HG03565 (cell line): ENCODE data around the gene NKD2.
"Not testable (repeated sequence)": the region's sequence is repeated elsewhere in the genome, so short reads cannot be mapped to it uniquely, and the experiment has no call there.

Experiments used
- ATAC-seq: cut with Tn5 transposase; IDR thresholded peaks from one replicate; pipeline ENCODE4 v1.9.1; 2021; ENCODE audit warnings: mild to moderate bottlenecking, moderate library complexity; ENCODE audit not compliant: unreplicated experiment

The NKD2 gene, protein sequence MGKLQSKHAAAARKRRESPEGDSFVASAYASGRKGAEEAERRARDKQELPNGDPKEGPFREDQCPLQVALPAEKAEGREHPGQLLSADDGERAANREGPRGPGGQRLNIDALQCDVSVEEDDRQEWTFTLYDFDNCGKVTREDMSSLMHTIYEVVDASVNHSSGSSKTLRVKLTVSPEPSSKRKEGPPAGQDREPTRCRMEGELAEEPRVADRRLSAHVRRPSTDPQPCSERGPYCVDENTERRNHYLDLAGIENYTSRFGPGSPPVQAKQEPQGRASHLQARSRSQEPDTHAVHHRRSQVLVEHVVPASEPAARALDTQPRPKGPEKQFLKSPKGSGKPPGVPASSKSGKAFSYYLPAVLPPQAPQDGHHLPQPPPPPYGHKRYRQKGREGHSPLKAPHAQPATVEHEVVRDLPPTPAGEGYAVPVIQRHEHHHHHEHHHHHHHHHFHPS

DNA sequence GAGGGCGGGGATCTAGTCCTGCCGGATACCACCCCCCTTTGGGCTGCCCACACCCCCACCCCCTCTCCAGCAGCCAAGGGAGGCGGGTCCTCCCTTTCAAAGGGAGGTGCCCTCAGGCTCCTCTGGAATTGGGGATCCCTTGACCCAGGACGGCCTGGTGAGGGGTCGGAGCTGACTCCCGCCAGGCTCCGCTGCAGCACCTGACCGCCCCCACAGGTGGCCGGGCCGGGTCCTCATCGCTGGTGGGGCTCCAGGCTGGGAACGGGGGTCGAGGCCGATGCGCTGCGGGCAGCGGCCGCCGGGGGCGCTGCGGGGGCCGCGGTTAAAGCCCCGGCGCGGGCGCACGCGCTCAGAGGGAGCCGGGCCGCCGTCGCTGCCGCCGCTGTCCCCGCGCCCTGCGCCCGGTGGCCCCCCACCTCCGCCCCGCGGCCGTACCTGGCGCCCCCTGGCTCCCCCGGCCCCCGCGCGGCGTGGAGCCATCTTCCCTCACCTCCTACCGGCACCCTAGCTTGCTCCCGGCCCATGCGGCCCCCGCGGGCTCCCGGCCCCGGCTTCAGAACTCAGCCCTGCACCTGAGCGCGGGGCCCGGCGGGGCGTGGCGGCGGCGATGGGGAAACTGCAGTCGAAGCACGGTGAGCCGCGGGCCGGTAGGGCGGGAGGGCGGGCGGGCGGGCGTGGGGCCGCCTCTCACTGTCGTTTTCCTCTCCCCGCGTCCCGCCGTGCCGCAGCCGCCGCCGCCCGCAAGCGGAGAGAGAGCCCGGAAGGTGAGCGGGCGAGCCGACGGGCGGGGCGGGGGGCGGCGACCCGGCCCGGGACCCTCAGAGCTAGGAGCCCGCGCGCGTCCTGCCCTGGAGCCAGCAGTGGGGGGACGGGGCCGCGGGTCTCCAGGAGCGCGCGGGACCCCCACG is at the start of gene NKD2:
Gene NKD2 (plus strand): TSS at position 352 of the 908 bp plus-strand sequence. CDS start 256 bp downstream, at position 608.
- no peak for ATAC-seq

DNA sequence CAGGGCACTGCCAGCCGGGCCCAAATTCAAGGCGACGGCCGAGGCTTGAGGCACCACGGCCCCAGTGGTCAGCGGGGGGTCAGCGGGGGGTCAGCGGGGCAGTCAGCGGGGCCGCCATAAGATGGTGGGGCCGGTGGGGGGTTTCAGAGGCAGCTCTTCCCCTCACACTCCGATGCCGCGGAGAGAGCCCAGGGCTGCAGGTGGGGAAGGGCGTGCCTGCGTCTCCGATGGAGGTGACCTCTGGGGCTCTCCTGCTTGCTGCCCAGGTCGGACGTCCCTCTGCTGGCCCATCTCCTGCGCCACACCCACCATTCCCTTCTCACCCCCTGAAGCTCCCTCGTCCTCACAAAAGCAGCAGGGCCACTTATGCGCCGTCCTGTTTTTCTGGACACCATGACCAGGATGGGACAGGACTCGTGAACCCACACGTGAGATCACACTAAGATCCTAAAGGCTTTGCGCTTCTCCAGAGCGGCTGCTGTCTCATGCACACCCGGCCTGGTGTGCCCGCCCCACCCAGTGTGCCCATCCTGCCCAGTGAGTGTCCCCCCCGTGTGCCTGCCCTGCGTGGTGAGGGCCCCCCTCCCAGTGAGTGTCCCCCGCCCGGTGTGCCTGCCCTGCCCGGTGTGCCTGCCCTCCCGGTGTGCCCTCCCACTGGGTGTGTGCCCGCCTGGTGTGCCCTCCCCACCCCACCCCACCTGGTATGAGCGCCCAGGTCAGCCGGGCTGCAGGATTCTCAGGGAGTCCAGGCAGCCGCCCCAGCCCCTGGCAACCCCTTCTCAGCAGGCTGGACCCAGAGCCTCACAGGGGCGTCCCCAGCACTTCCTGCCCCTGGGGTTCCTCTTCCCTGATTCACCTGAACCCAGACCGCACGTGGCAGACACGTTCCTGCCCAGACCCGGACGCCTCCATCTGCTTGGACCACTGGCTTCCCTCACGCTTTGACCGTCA is 48.7 kb upstream of the NKD2 start:
- no peak for ATAC-seq

DNA sequence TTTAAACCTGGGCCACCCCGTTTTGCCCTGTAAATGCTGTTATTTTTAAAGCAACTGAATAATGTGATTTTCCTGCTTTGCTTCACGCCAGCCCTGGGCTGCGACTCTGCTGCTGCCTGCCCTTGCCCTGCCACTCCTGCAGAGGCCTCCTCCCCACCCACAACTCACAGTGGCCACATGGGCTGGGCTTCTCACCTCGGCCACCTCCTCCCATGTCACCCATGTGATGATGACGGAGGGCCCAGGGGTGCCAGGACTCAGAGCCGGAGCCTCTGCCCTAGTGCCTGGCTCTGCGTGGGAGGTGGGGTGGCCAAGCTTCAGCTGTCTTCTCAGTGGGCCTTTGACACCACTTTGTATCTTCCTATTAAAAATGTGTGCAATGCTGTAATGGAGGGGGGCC is 48.1 kb upstream of the NKD2 start:
- no peak for ATAC-seq

DNA sequence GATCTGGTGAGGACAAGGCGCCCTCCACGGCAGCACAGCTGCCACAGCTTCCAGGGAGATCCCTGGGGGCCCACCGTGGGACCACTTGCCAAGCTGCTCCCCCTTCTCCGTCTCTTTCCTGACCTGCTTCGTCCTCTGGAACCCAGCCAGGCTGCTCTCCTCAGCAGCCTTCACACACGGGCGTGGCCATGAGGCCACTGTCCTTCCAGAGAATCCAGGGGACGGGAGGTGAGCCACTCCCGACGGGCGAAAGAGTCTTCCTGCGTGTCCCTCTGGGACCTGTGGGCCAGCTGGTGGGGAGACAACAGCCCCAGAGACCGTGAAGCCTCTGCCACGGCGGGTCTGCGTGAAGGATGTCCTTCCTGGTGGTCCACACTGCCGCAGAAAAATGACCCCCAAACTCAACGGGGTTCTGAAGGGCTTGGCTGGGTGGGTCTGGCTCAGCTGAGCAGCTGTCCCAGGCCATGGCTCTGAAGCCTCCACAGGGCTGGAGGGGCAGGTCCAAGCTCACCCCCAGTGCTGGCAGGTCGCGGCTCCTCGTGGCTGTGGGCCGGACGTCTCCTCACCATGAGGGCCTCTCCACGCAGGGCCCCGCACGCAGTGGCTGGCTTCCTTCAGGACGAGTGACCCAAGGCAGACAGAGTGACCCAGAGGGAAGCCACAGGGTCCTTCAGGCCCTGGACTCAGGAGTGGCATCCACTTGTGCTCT is 47.4 kb upstream of the NKD2 start:
- ATAC-seq, result no peak

DNA sequence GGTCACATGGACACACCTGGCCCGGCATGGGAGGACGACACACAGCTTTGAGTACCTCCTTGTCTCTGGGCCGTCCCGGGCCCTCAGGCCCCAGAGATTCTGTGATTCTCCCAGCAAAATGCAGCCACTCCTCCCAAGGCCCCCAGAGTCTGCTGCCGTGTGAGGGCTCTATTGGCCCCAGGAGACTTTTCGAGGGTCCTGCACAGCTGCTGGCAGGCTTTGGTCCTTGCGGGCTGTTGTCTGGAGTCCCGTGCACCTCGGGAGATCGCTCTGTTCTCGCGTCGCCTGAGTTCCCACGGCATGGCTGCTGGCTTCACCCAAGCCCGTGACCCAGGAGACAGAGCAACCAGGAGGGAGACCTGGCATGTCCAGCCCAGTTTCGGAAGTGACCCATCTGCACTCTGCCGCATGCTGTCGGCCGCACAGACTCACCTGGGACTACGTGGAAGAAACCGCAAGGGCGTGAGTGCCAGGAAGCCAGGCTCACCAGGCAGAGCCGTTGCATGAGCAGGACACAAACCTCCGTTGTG is 46.8 kb upstream of the NKD2 start:
- ATAC-seq, result no peak

DNA sequence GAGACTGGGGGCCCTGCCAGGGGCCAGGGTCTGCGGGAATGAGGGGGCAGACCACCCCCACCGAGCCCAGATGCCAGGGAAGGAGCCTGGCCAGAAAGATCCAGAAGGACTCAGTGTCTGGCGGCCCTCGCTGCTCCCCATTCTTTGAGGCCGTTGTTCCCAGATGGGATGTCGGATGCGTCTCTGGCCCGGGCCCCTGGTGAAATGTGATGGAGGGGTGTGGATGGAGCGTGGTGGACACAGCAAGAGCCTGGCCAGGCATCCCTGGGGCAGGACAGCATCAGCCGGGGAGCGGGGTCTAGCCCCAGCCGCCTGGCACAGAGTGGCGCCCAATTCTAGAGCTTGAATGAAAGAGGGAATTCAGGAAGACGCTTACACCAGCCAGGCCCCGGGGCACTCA is 46.2 kb upstream of the NKD2 start:
- no peak for ATAC-seq

DNA sequence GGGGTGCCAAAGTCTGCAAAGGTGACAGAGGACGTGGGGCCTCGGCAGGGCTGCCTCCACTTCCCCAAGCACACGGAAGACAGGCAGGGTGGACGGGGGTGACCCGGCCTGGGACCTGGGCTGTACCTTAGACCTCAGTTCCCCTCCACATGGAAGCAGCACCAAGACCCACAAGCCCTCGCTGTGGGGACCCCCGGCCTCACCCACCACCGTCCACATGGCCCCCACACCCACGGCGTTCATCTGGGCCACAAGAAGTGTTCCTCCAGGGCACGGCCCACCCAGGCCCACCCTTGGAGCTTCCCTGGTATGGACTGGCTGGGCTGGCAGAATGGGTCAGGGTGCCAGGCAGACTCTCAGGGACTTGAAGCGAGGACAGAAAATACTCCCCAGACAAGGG is 45.8 kb upstream of the NKD2 start:
- ATAC-seq, result no peak

DNA sequence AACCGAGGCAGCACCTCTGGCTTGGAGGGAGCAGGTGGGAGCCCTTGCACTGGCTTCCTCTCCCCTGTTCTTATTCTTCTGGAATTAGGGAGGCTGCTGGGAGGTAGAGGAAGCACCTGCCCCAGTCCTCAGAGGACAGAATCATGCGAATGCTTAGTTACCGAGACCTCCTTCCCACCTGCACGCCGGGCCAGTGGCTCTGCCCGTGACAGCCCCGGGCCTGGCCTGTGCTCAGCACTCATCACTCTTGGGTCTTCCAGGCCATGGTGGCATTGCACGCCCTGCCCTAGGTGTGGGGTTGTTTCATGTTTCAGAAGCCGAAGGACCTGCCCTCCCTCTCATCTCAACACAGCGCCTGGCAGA is 45.3 kb upstream of the NKD2 start:
- ATAC-seq, result no peak

DNA sequence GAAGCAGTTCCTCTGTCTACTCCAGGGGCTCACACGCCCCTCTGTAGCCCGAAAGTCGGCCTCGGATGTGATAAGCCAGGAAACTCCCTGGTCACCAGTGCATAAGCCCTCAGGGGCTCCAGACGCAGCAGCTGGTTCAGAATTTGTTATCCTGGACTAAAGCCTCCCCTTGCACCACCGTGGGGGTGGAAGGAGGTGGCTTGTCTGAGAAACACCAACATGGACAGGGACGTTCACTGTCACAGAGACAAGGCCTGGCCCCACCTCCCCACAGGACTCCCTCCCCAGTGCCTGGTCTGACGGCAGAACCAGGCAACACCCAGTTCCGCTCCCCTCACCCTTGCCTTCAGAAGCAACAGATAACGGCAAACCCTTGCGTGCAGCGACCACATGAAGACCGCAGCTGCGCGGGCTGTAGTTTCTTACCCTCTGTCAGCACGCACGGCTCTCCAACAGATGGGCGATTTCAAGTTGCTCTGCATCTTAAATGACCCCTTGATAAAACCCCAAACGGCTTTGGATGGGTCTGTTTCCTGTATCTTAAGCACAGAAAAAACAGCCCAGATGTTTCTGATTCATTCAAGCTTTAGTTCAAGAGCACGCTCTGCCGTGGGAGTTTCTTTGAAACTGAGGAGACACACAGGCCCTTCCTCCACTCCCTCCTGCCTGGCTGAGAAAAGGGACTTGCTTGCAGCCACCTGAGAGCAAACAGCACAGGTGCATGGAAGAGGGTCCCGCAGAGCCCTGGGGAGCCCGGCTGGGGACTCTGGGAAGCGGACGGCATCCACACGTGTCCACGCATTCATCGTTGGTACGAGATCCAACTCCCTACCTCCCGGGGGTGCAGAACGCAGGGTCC is 44.7 kb upstream of the NKD2 start:
- ATAC-seq, result peak; percentile 66

DNA sequence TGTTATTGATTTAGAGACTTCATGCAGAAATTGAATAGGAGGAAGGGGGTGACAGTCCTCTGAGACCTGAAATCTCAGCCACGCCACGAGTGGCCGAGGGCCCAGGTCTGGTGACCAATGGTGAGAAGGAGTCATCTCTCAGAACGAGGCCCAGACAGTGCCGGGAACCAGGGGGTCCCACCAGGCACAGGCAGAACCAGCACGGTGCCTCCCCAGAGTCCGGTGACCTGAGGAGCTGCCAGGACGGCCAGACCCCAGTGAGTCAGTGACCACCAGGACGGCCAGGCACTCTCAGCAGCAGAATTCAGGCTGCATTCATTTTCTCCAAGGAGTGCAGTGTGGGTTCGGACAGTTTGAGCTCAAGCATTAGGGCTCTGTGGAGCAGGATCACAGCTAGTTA is 43.8 kb upstream of the NKD2 start:
- ATAC-seq, result no peak

DNA sequence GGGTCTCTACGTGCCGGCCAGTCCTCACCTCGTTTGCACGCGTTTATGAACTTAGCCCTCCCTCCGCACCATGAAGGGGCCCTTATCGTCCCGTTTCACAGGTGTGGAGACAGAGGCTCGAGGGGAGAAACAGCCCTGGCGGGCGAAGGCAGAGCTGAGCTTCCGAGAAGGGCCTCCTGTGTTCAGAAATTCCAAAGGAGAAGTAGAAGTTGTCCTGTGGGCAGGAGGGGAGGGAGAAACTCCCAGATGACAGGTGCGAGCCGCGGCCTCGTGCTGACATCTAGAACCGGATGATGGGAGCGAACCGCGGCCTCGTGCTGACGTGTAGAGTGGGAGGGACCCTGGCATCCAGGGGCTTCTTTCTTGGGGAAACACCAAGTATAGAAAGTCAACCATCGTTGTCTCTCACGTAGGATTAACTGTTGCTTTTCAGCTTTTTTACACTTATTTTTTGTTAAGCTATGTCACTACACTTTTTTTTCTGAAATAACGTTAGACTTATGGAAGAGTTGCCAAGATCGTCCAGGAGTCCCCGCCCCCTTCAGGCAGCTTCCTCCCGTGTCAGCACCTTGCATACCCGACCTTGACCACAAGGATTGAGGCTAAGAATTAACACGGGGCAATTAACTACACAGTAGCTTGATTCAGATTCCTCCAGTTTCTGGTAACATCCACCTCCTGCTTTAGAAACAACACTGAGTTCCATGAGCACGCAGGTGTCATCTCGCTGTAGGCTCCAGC is 42.8 kb upstream of the NKD2 start:
- no peak for ATAC-seq

DNA sequence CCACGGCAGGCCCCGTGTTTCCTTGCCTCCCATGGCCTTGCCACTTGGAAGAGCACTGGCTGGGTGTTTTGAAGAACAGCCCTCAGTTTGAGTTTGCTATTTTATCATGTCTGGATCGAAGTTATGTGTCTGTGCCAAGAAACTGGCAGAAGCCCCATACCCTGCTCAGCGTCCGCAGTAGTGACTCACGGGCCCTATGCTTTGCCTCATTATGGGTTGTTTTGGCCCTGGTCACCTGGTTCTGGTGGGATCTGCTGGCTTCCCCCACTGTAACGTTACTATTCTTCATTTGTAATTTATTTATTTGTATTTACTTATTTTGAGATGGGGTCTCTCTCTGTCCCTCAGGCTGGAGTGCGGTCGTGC is 42.3 kb upstream of the NKD2 start:
- ATAC-seq, result no peak

DNA sequence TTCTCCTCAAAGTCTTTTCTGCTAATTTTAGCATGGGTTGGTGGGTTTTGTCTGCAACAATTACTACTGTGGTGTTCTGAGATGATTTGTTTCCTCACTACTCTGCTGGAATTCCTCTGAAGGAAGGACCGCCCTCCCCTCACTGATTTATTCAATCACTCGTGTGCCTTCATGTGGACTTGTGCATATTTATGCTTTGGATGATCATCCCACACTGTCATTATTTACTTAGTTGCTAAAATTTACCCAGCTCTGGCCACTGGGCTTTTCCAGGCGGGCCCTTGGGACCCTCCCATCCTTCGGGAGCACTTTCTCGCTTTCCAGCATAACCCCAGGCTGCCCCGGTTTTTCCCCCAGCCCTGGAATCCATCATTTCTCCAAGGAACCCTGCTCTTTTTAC is 41.7 kb upstream of the NKD2 start:
- no peak for ATAC-seq

DNA sequence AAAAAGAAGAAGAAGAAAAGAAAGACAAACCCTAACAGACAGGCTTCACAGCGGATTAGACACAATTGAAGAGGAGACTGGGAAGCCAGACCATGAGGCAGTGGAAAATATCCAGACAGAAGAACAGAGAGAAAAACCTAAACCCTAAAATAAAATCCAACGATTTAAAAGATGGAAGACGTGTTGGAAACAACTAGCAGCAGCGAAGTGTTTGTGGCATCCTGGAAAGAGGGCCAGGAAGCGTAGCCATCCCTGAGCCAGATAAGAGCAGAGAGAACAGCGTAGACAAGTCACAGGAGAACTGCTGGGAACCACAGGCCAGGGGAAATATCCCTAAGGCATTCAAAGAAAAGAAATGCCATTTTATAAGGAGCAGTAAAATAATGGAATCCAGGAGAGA is 39.7 kb upstream of the NKD2 start:
- ATAC-seq, result no peak

DNA sequence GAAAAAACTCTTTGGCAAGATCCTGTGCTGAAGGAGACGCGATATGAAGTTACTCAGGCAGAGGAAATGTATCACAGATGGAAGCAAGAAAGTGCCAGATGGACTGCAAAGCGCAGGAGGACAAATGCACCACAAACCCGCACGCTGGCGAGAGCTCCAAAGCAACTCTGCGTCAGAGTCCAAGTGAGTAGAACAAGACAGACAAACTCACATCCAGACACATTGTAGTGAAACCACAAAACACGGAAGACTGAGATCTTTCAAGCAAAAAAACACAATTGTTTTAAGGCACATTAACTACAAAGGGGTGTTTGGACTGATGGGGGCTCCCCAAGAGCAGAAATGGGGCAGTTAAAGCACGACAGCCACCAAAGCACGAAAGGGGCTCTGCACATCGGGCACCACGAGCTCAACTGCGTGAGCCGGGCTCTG is 39.2 kb upstream of the NKD2 start:
- no peak for ATAC-seq

DNA sequence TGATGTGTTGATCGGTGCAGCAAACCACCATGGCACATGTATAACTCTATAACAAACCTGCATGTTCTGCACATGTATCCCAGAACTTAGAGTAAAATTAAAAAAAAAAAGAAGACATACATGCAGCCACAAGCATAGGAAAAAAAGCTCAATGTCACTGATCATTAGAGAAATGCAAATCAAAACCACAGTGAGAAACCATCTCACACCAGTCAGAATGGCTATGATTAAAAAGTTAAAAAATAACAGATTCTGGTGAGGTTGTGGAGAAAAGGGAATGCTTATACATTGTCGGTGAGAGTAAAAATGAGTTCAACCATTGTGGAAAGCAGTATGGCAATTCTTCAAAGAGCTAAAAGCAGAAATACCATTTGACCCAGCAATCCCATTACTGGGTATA is 36.0 kb upstream of the NKD2 start:
- ATAC-seq, result not testable (repeated sequence)

DNA sequence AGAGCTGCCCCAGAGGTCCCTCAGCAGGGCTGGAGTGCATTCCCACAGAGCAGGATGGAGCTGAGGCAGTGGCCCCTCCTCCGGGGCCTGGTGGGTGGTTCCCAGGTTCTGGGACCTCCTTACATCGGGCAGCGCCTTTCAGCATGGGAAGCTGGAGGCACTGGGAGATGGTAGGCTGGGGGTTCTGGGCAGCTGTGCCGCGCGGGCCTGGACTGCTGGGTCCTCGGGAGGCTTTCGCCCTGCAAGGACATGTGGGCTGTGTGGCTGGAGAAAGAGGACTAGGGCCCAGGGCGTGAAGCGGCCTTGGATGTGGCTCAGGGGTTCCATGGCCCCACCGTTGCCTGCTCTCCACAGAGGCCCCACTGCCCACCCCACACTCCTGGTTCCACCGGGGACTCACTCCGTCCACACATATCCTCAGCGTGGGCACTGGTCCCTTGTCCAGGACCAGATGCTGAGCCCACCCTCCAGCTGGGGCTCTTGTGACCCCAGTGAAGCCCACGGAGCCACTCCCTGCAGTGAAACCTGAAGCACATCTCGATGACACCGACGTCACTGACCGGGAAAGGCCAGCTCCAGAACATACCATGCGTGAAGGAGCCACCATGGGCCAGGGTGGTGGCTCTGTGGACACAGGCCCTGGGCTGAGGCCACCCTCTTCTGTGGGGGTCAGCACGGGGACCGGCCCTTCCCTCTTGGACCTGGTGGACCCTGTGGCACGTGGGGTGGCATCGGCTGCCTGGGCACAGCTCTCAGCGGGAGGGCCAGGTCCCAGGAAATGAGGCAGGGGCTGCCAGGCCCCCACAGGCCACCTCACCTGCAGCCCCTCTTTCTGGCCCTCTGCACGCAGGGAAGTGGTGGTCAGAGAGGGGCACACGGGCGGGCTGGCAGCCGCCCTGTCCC is 31.5 kb upstream of the NKD2 start:
- ATAC-seq, result no peak
